Vein endothelial cell (primary cell): Measurements from ENCODE around the gene CKMT1B. TPM values are rescaled to one million over a fixed set of nuclear protein-coding genes. Genes with fewer than 3 reads are reported as not detected.

Source experiments
- small RNA-seq: library from RNA; depleted of rRNA; stranded (forward); fragments of <200 nt; gene quantifications from one replicate; pipeline ENCODE3, GENCODE V24; 2012
- total RNA-seq: library from RNA; depleted of rRNA; stranded (reverse); fragments of >200 nt; gene quantifications from 2 replicates; pipeline ENCODE4 v1.2.3, GENCODE V29; 2012

The CKMT1B gene
- total RNA-seq = not detected in 2 replicates

DNA sequence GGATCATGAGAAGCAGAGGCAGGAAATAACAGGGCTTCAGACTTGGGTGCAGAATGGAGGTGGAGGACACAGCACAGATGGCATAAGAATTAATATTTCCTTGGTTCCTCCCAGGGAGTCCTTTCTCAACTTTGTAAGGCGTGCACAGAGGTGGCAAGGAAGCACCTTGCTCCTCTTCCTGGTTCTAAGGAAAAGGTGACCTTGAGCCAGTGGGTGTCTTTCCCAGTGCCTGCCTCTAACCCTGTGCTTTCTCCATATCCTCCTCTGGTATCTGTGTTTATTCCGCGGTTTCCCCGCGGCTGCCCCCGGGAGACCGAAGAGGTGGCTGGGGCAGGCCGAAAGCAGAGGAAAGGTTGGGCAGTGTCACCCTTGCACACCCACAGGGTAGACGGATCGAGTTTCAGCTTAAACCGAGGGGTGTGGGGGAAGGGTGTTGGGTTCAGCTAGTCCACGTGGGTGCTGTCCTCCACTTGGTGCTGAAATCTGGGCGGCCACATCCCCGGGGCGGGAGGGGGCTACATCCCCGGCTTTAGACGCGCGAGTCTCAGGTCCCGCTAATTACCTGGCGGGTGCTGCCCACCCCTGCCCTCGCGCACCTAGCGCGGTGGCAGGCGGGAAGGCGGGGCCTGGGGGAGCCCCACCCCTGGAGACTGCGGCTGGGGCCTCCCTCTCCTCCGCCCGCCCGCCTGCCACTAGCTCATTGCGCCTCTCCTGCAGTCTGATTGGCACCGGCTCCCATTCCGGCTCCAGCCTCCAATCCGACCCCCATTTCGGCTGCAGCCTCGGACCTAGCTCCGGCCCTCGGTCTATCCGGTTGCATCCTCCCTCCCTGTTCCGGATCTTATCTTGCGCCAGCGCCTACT is at the start of gene CKMT1B:
Gene CKMT1B, plus strand, starts transcription at position 700 of the 863 bp plus-strand sequence. CDS start 192 bp downstream, outside the sequence.

DNA sequence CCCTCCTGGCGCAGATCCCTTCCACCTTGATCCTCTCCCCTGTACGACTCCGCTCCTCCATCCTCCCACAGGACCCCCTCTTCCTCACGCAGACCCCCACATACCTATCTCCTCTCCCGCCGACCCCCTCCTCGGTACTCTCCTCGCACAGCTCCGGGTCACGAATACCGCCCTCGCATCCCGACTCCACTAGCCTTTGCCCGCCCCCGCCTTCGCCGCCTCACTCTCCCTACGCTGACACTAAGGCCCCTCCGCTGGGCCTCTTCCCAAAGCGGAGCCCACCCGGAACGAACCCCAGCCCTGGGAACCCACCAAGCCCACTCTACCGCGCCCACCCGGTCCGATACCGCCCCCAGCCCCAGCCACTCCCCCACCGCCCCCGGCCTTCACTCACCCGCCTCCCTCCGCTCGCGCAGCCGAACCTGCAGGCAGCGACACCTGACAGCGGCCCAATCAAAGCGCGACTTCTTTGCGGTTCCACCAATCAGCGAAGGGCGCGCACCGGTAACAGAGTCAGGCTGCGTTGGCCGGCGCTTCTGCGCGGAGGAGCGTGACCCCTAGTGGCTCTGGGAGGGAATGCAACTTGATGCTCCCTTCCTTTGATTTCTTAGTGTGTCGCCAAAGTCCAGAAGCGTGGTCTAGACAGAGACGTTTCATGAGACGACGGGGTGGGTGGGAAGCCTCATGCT is 3.9 kb upstream of the CKMT1B start, which contains the start of gene PPIP5K1:
Gene PPIP5K1, minus strand, starts transcription at position 431 of the 689 bp plus-strand sequence. CDS start 5,704 bp downstream, outside the sequence.

DNA sequence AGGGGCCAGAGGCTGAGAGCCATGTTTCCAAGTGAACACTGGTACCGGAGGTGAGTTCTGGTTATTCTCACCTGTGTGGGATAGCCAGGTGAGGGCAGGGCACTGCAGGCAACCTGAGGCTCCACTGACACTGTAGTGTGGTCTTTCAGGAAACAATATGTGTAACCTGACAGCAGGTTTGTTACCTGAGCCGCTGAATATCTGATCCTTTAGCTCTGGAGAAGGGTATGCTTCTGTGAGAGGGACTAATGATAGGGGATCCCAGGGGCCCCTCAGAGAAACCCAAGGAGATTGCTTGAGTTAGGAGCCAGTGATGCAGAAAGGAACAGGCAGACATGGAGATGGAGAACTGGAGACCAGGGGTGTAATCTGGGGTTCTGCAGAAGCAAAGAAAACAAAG is 24.9 kb downstream of the CKMT1B start, which contains the start of gene STRC:
Gene STRC, minus strand, starts transcription at position 101 of the 400 bp plus-strand sequence. Its CDS starts 78 bp downstream, at position 23.

Small RNAs within 50 kb of the gene (small RNA-seq; reads per million reads assigned to genes)
- gene PDIA3P2 (not detected), gene RNU6-554P (not detected), gene RNU6-610P (not detected)

Other genes starting within 250 kb of the CKMT1B start
- 19.3 and 21.6 TPM in 2 replicates for gene ZSCAN29, start 223.0 kb upstream of the CKMT1B start, total RNA-seq
- gene TUBGCP4, start 222.9 kb upstream of the CKMT1B start, total RNA-seq = 8.8 and 16.1 TPM in 2 replicates
- gene TP53BP1, start 100.9 kb upstream of the CKMT1B start, total RNA-seq = 50.3 and 60.4 TPM in 2 replicates
- 0.65 and 0.76 TPM in 2 replicates for gene MAP1A, start 76.4 kb upstream of the CKMT1B start, total RNA-seq
- gene PPIP5K1, start 3.8 kb upstream of the CKMT1B start, total RNA-seq = 39.2 and 64.1 TPM in 2 replicates
- not detected in 2 replicates for gene STRC, start 24.8 kb downstream of the CKMT1B start, total RNA-seq
- gene CATSPER2, start 54.8 kb downstream of the CKMT1B start, total RNA-seq = 0.48 and 1.6 TPM in 2 replicates
- gene CKMT1A, start 99.8 kb downstream of the CKMT1B start, total RNA-seq = not detected in 2 replicates
- 192 and 220 TPM in 2 replicates for gene PDIA3, start 152.4 kb downstream of the CKMT1B start, total RNA-seq
- 1.5 and 3.6 TPM in 2 replicates for gene ELL3, start 182.9 kb downstream of the CKMT1B start, total RNA-seq
- 444 and 550 TPM in 2 replicates for gene SERF2, start 198.3 kb downstream of the CKMT1B start, total RNA-seq
- gene SERINC4, start 206.2 kb downstream of the CKMT1B start, total RNA-seq = under 0.01 TPM in 1 of 2 replicates, not detected in the other
- gene HYPK, start 206.6 kb downstream of the CKMT1B start, total RNA-seq = 3.6 and 5.0 TPM in 2 replicates
- gene MFAP1, start 230.7 kb downstream of the CKMT1B start, total RNA-seq = 18.0 and 21.0 TPM in 2 replicates
- gene WDR76, start 233.0 kb downstream of the CKMT1B start, total RNA-seq = 10.1 and 28.7 TPM in 2 replicates